Activated T-cell treated with anti-CD3 and anti-CD28 coated beads, Interleukin-2, amount 50 U/mL, for 4 hours (primary cell): ENCODE data around the gene TAS2R41. TPM values are rescaled to one million over a fixed set of nuclear protein-coding genes. Genes with fewer than 3 reads are reported as not detected.

Source experiments
- ATAC-seq, 2 donors: fragments of 200-7000 bp; cut with Tn5 transposase; one replicate each; pipeline ENCODE4 v1.10.0; 2021
- DNase-seq: peaks from one replicate; pipeline ENCODE4 v3.0.0-alpha.2; 2020
- H3K27me3 Mint-ChIP-seq: one replicate; pipeline ENCODE4 v1.8.0; 2021; ENCODE audit warnings: low read depth, mixed read lengths
- H3K36me3 Mint-ChIP-seq: one replicate; pipeline ENCODE4 v1.8.0; 2022; ENCODE audit warnings: mixed read lengths; ENCODE audit not compliant: insufficient read depth
- H3K4me1 Mint-ChIP-seq: one replicate; pipeline ENCODE4 v1.8.0; 2021; ENCODE audit warnings: low read depth, mixed read lengths
- H3K4me3 Mint-ChIP-seq: one replicate; pipeline ENCODE4 v1.8.0; 2021; ENCODE audit warnings: mild to moderate bottlenecking, moderate library complexity, mixed read lengths
- H3K9me3 Mint-ChIP-seq: one replicate; pipeline ENCODE4 v1.8.0; 2021; ENCODE audit warnings: mixed read lengths
- total RNA-seq, 3 donors: library from RNA; stranded (reverse); gene quantifications; one replicate each; pipeline ENCODE4 v1.2.1, GENCODE V29; 2021

TAS2R41 gene
- total RNA-seq, 3 donors from 2014 or later, result not detected

GRCh38 chr7:143492799-143493739, 15.4 kb downstream of the TAS2R41 start:
- Mint-ChIP-seq H3K27me3 (no peaks in the 10 kb centered on the region), H3K9me3 (no peaks in the 10 kb centered on the region), H3K36me3 (peaks cover 14% of the 10 kb centered on the region), H3K4me3 (no peak overlapping the region), H3K4me1 (peaks cover 19% of the 10 kb centered on the region)
- ATAC-seq (no peak), DNase-seq (no peak)

DNA sequence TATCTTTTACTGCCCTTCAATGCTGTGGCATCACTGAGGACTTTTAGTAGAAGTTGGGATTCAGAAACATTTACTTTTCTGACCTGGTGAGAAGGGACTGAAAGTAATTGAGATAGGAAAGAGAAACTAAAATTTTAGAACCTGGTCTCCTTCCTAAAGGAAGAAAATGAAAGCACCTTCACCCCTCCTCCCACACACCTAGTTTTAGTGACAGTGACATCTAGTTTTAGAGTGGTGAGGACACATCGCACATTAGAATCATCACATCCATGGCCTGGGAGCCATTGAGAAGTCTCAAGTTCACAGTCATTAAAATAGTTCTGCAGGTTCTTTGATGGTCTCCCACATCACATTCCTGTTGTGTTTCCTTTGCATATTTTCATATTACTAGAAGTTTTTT, 16.1 kb downstream of the TAS2R41 start:
- Mint-ChIP-seq H3K36me3 (peaks cover 10% of the 10 kb centered on the region), H3K4me1 (peaks cover 19% of the 10 kb centered on the region), H3K27me3 (no peaks in the 10 kb centered on the region), H3K4me3 (no peak overlapping the region), H3K9me3 (no peaks in the 10 kb centered on the region)
- DNase-seq, result no peak
- no peak for ATAC-seq

DNA sequence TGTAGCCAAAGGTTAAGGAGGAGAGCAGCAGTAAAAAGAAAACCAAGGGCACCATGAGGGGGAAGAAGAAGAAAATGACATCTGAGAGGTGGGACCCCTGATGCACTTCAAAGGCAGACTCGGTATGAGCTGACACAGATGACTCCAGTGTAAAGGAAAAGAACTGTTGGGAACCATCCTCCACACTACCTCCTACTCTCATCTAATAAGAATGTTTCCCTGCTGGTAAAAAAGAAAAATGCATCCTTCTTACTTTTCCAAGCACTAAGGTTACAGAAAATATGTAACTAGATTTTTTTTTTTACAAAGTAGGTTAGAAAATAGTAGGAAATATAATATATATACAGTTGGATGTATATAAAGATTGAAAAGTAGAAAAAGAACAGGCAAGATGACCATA, 16.9 kb downstream of the TAS2R41 start:
- no peak for DNase-seq
- ATAC-seq, result no peak
- Mint-ChIP-seq H3K4me1 (peaks cover 19% of the 10 kb centered on the region), H3K9me3 (no peaks in the 10 kb centered on the region), H3K36me3 (peaks cover 10% of the 10 kb centered on the region), H3K4me3 (no peak overlapping the region), H3K27me3 (no peaks in the 10 kb centered on the region)

- Mint-ChIP-seq H3K27me3 (no peaks in the 10 kb centered on the region), H3K4me1 (peaks cover 19% of the 10 kb centered on the region), H3K9me3 (no peaks in the 10 kb centered on the region), H3K36me3 (peaks cover 13% of the 10 kb centered on the region), H3K4me3 (no peak overlapping the region)
- DNase-seq, result no peak
- no peak for ATAC-seq
Measured at GRCh38 chr7:143495851-143496250, 18.2 kb downstream of the TAS2R41 start.

DNA sequence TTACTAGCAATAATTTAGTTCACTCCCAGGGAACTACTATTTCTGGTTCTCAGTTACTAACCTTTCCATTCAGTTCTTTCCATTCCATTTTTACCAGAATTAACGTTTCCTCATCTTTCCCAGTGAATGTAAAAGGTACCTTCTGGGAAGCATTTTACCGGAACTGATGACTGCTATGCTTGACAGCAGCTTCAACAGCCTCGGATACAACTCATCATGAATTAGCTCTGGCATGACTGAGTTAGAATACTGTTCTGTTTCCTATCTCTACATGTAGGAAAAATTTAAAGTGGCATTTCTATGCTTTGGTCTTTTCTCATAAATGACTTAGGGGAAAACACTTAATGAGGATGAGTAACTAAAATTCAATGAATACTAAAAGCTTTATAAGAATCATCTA, 18.6 kb downstream of the TAS2R41 start:
- ATAC-seq (no peak), DNase-seq (no peak)
- Mint-ChIP-seq H3K4me3 (no peak overlapping the region), H3K9me3 (no peaks in the 10 kb centered on the region), H3K27me3 (no peaks in the 10 kb centered on the region), H3K4me1 (peaks cover 19% of the 10 kb centered on the region), H3K36me3 (peaks cover 15% of the 10 kb centered on the region)

GRCh38 chr7:143497008-143497795, 19.5 kb downstream of the TAS2R41 start:
- no peaks in the 10 kb centered on the region for H3K9me3 Mint-ChIP-seq
- ATAC-seq (no peak), DNase-seq (no peak)
- H3K36me3 Mint-ChIP-seq, result peaks cover 15% of the 10 kb centered on the region
- no peaks in the 10 kb centered on the region for H3K27me3 Mint-ChIP-seq
- no peak overlapping the region for H3K4me3 Mint-ChIP-seq
- H3K4me1 Mint-ChIP-seq, result peaks cover 14% of the 10 kb centered on the region

DNA sequence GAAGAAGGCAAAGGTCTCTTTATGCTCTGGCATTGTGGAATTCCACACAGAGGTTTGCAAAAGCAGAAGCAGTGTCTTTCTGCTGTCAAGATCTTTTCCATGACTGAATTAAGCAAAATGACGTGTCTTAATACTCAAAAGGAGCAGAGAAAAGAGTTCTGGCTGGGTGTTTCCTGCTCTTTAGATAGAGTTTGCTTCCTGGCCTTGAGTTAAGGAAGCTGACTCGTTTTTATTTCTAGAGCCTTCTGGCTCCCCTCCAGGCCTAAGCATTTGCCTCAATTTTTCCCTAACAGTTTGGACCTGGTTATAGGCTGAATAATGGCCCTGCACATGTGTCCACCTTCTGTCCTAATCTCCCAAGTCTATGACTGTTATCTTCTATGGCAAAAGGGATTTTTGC, 21.6 kb downstream of the TAS2R41 start:
- DNase-seq (no peak), ATAC-seq (no peak)
- no peaks in the 10 kb centered on the region for H3K27me3 Mint-ChIP-seq
- H3K36me3 Mint-ChIP-seq, result peaks cover 15% of the 10 kb centered on the region
- H3K9me3 Mint-ChIP-seq, result no peaks in the 10 kb centered on the region
- H3K4me3 Mint-ChIP-seq, result no peak overlapping the region
- no peaks in the 10 kb centered on the region for H3K4me1 Mint-ChIP-seq

DNA sequence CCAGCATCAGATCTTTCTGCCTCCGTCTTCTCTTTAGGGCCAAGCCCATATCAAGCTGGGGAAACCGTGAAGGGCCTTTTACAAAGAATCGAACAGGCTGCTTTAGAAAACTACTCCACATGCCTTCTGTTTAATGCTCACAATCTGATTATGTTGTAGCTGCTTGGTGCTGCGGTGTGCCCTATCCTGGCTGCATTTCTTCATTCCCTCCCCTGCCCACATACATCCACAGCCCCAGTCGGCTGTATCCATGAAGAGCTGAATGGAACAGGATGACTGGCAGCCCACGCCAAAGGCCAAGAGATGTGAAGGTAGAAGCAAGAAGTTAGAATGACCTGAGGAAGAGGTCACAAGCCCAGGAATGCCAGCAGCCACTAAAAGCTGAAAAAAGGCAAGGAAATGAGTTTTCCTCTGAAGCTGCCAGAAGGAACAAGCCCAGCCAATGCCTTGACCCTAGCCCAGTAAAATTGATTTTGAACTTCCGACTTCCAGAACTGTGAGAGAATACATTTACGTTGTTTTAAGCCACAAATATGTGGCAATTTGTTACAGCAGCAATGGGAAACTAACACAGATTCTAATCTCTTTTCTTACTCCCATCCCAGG, 22.2 kb downstream of the TAS2R41 start:
- H3K9me3 Mint-ChIP-seq, result no peaks in the 10 kb centered on the region
- ATAC-seq (no peak), DNase-seq (no peak)
- no peaks in the 10 kb centered on the region for H3K4me1 Mint-ChIP-seq
- no peaks in the 10 kb centered on the region for H3K27me3 Mint-ChIP-seq
- H3K4me3 Mint-ChIP-seq, result no peak overlapping the region
- H3K36me3 Mint-ChIP-seq, result peaks cover 14% of the 10 kb centered on the region

DNA sequence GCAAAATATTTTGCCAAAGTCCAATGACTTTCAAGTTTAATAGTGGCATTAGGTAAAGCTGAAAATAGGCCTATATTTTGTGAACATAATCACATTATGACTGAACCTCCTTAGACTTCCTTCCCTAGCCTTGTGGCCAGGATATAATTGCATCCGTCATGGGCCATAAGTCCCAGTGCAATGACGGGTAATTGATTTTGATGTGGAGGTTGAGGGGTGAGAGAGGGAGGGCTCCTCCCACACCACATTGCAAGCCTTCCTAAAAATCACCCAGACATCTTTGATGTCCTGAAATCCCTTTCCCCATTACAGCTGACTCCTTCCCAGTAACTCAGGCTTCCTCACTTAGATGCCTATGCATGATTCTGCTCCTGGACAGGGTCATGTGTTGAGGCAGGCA, 25.6 kb downstream of the TAS2R41 start:
- H3K4me3 Mint-ChIP-seq, result no peak overlapping the region
- H3K9me3 Mint-ChIP-seq, result no peaks in the 10 kb centered on the region
- no peak for ATAC-seq
- H3K27me3 Mint-ChIP-seq, result no peaks in the 10 kb centered on the region
- H3K36me3 Mint-ChIP-seq, result peaks cover 11% of the 10 kb centered on the region
- DNase-seq, result no peak
- no peaks in the 10 kb centered on the region for H3K4me1 Mint-ChIP-seq

- ATAC-seq (no peak), DNase-seq (no peak)
- H3K4me3 Mint-ChIP-seq, result no peak overlapping the region
- H3K9me3 Mint-ChIP-seq, result no peaks in the 10 kb centered on the region
- no peaks in the 10 kb centered on the region for H3K4me1 Mint-ChIP-seq
- peaks cover 11% of the 10 kb centered on the region for H3K36me3 Mint-ChIP-seq
- no peaks in the 10 kb centered on the region for H3K27me3 Mint-ChIP-seq
Measured at GRCh38 chr7:143504215-143504936, 26.7 kb downstream of the TAS2R41 start.

GRCh38 chr7:143504937-143505297, 27.2 kb downstream of the TAS2R41 start:
- ATAC-seq, result no peak
- no peak for DNase-seq
- no peaks in the 10 kb centered on the region for H3K27me3 Mint-ChIP-seq
- H3K4me1 Mint-ChIP-seq, result no peaks in the 10 kb centered on the region
- no peaks in the 10 kb centered on the region for H3K9me3 Mint-ChIP-seq
- H3K4me3 Mint-ChIP-seq, result no peak overlapping the region
- peaks cover 12% of the 10 kb centered on the region for H3K36me3 Mint-ChIP-seq

GRCh38 chr7:143505838-143506237, 28.2 kb downstream of the TAS2R41 start:
- ATAC-seq (no peak), DNase-seq (no peak)
- H3K4me1 Mint-ChIP-seq, result no peaks in the 10 kb centered on the region
- H3K4me3 Mint-ChIP-seq, result no peak overlapping the region
- no peaks in the 10 kb centered on the region for H3K9me3 Mint-ChIP-seq
- H3K27me3 Mint-ChIP-seq, result no peaks in the 10 kb centered on the region
- peaks cover 14% of the 10 kb centered on the region for H3K36me3 Mint-ChIP-seq

GRCh38 chr7:143507094-143507518, 29.4 kb downstream of the TAS2R41 start:
- ATAC-seq (no peak), DNase-seq (no peak)
- H3K4me3 Mint-ChIP-seq, result no peak overlapping the region
- peaks cover 12% of the 10 kb centered on the region for H3K36me3 Mint-ChIP-seq
- no peaks in the 10 kb centered on the region for H3K4me1 Mint-ChIP-seq
- no peaks in the 10 kb centered on the region for H3K9me3 Mint-ChIP-seq
- no peaks in the 10 kb centered on the region for H3K27me3 Mint-ChIP-seq

- no peak for ATAC-seq
- Mint-ChIP-seq H3K27me3 (no peaks in the 10 kb centered on the region), H3K36me3 (peaks cover 14% of the 10 kb centered on the region), H3K4me3 (no peak overlapping the region), H3K9me3 (no peaks in the 10 kb centered on the region), H3K4me1 (no peaks in the 10 kb centered on the region)
- DNase-seq, result no peak
Measured at GRCh38 chr7:143507534-143508055, 29.9 kb downstream of the TAS2R41 start.
